Calu3 (cell line): Measurements from ENCODE around the gene USF3. TPM values are rescaled to one million over a fixed set of nuclear protein-coding genes. Genes with fewer than 3 reads are reported as not detected.

Experiments used
- BruUV-seq: library from RNA; stranded (reverse); fragments of 400-500 nt; replicated peaks from 2 replicates; lab custom pipeline; 2021; lab: Mats Ljungman, UMichigan
- CTCF ChIA-PET: fragments of 300-600 bp; sonication (Branson Sonifier 250); formaldehyde crosslinking; loops from one replicate; lab custom pipeline; 2022; ENCODE audit warnings: antibody characterized with exemption; lab: Charles Lee
- DNase-seq: peaks from one replicate; pipeline ENCODE4 v3.0.0; 2022
- H3K27ac Mint-ChIP-seq: one replicate; pipeline ENCODE4 v1.8.0; 2022; ENCODE audit warnings: mixed read lengths; ENCODE audit not compliant: unreplicated experiment
- H3K27me3 Mint-ChIP-seq: one replicate; pipeline ENCODE4 v1.8.0; 2022; ENCODE audit warnings: mixed read lengths; ENCODE audit not compliant: unreplicated experiment
- H3K36me3 Mint-ChIP-seq: one replicate; pipeline ENCODE4 v1.8.0; 2022; ENCODE audit warnings: mild to moderate bottlenecking, moderate library complexity, mixed read lengths; ENCODE audit not compliant: insufficient read depth, unreplicated experiment
- H3K4me1 Mint-ChIP-seq: one replicate; pipeline ENCODE4 v1.8.0; 2022; ENCODE audit warnings: mild to moderate bottlenecking, low read depth, mixed read lengths; ENCODE audit not compliant: unreplicated experiment
- H3K4me3 Mint-ChIP-seq: one replicate; pipeline ENCODE4 v1.8.0; 2022; ENCODE audit warnings: mild to moderate bottlenecking, low read depth, moderate library complexity, mixed read lengths; ENCODE audit not compliant: unreplicated experiment
- H3K9me3 Mint-ChIP-seq: one replicate; pipeline ENCODE4 v1.8.0; 2022; ENCODE audit warnings: low read depth, mixed read lengths; ENCODE audit not compliant: unreplicated experiment
- intact Hi-C: fragments of 100-400 bp; cut with micrococcal nuclease; formaldehyde crosslinking; loops from one replicate; pipeline ENCODE4 v1.10.0; 2022; ENCODE audit not compliant: unreplicated experiment
- total RNA-seq: library from RNA; stranded (reverse); gene quantifications from 2 replicates; pipeline ENCODE4 v1.2.3, GENCODE V29; 2022
- TF ChIP-seq, protein P1 (sequence below): fragments of 200-600 bp; IDR thresholded peaks from one replicate; pipeline ENCODE4 v1.8.0; 2022; ENCODE audit warnings: antibody characterized with exemption; ENCODE audit not compliant: unreplicated experiment

The USF3 gene
- total RNA-seq, 1 experiment from 2014 or later, result 10.7 TPM

DNA sequence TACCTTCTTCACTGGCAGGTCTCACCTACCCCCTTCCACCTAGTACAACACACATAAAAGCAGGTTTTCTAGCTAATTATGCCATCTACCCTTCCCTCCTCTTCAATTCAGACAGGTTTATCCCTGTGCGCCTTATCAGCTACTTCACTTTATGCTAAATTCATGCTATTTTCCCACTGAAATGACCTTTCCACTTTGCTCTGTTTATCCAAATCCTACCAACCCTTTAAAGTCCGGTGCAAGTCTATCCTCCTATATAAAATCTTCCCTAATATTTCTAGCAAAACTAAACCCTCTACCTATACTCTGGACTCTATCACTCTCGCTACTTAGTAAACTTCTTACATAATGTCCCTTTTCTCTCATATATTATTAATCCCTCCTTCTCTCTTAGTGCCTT is 6.0 kb downstream of the USF3 start:
- no TSS peak for BruUV-seq
- Mint-ChIP-seq H3K4me3 (no peak overlapping the region), H3K27ac (no peak overlapping the region), H3K9me3 (no peaks in the 10 kb centered on the region), H3K27me3 (no peaks in the 10 kb centered on the region), H3K36me3 (peaks cover 1% of the 10 kb centered on the region), H3K4me1 (peaks cover 8% of the 10 kb centered on the region)
- DNase-seq, result no peak
- CTCF ChIA-PET, result no interaction called here
- intact Hi-C loops, result no loop called here
- TF ChIP-seq, protein P1, sequence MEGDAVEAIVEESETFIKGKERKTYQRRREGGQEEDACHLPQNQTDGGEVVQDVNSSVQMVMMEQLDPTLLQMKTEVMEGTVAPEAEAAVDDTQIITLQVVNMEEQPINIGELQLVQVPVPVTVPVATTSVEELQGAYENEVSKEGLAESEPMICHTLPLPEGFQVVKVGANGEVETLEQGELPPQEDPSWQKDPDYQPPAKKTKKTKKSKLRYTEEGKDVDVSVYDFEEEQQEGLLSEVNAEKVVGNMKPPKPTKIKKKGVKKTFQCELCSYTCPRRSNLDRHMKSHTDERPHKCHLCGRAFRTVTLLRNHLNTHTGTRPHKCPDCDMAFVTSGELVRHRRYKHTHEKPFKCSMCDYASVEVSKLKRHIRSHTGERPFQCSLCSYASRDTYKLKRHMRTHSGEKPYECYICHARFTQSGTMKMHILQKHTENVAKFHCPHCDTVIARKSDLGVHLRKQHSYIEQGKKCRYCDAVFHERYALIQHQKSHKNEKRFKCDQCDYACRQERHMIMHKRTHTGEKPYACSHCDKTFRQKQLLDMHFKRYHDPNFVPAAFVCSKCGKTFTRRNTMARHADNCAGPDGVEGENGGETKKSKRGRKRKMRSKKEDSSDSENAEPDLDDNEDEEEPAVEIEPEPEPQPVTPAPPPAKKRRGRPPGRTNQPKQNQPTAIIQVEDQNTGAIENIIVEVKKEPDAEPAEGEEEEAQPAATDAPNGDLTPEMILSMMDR, result no peak

DNA sequence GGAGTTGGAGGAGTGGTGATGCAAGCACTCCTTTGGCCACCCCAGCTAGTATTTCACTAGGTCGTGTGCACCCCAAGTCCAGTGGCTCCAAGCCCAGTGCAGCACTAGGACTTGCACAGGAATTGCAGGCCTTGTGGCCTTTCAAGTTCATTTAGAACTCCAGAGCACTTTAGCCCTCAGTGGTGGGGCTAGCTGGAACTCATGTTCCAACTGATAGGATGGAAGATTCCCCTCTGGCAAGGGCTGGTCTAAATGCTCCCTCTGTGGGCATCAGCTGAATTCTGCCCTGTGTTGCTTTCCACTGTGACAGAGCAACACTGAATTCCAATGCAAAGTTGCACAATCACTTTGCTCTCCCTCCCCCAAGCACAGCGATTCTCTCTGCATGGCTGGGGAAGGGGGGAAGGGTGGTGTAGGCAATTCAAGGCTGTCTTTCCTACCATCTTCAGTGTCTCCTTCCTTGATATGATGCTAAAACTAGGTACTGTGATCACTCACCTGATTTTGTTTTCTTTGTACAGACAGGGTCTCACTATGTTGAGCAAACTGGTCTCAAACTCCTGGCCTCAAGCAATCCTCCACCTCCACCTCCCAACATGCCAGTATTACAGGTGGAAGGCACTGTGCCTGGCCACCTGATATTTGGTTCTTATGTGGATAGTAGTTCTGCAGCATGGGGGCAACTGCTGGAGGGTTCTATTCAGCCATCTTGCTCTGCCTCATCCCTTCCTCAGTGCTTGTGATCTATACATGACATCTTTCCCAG is 10.3 kb downstream of the USF3 start:
- Mint-ChIP-seq H3K27me3 (no peaks in the 10 kb centered on the region), H3K4me1 (no peaks in the 10 kb centered on the region), H3K4me3 (no peak overlapping the region), H3K9me3 (no peaks in the 10 kb centered on the region), H3K36me3 (no peaks in the 10 kb centered on the region), H3K27ac (no peak overlapping the region)
- intact Hi-C loops, result no loop called here
- no TSS peak for BruUV-seq
- TF ChIP-seq, protein P1, result no peak
- CTCF ChIA-PET, result no interaction called here
- no peak for DNase-seq

DNA sequence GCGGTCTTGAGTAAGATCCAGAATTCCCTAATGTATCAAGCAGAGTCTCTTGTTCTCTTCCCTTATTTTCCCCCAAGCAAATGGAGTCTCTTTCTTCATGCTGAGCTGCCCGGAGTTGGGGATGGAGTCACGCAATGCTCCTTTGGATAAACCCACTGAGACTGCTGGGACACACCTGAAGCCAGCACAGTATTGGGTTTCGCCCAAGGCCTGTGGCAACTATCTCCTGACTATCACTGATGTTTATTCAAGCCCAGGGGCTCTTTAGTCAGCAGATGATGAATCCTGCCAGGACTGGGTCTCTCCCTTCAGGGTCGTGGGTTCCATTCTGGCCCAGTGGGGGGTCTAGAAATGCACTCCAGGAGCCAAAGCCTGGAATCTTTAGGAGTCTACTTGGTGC is 11.3 kb downstream of the USF3 start:
- H3K4me1 Mint-ChIP-seq, result no peaks in the 10 kb centered on the region
- no peaks in the 10 kb centered on the region for H3K36me3 Mint-ChIP-seq
- BruUV-seq, result no TSS peak
- CTCF ChIA-PET, result no interaction called here
- intact Hi-C loops, result no loop called here
- H3K27me3 Mint-ChIP-seq, result no peaks in the 10 kb centered on the region
- no peak overlapping the region for H3K4me3 Mint-ChIP-seq
- DNase-seq, result no peak
- no peaks in the 10 kb centered on the region for H3K9me3 Mint-ChIP-seq
- TF ChIP-seq, protein P1, result no peak
- H3K27ac Mint-ChIP-seq, result no peak overlapping the region

DNA sequence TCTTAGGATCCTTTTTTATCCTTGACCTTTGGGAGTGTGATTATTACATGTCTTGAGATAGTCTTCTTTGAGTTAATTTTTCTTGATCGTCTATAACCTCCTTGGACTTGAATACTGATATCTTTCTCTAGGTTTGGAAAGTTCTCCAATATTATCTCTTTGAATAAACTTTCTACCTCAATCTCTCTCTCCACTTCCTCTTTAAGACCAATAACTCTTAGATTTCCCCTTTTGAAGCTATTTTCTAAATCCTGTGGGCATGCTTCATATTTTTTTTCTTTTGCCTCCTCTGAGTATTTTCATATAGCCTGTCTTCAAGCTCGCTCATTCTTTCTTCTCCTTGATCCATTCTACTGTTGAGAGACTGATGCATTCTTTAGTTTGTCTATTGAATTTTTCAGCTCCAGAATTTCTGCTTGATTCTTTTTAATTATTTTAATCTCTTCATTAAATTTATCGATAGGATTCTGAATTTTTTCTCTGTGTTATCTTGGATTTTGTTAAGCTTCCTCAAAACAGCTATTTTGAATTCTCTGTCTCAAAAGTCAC is 12.1 kb downstream of the USF3 start:
- CTCF ChIA-PET, result no interaction called here
- no peaks in the 10 kb centered on the region for H3K36me3 Mint-ChIP-seq
- H3K9me3 Mint-ChIP-seq, result no peaks in the 10 kb centered on the region
- H3K4me3 Mint-ChIP-seq, result no peak overlapping the region
- no TSS peak for BruUV-seq
- DNase-seq, result no peak
- TF ChIP-seq, protein P1, result no peak
- no peak overlapping the region for H3K27ac Mint-ChIP-seq
- intact Hi-C loops, result no loop called here
- H3K27me3 Mint-ChIP-seq, result no peaks in the 10 kb centered on the region
- no peaks in the 10 kb centered on the region for H3K4me1 Mint-ChIP-seq
